Measurements from ENCODE around the gene NRXN2.

DNA sequence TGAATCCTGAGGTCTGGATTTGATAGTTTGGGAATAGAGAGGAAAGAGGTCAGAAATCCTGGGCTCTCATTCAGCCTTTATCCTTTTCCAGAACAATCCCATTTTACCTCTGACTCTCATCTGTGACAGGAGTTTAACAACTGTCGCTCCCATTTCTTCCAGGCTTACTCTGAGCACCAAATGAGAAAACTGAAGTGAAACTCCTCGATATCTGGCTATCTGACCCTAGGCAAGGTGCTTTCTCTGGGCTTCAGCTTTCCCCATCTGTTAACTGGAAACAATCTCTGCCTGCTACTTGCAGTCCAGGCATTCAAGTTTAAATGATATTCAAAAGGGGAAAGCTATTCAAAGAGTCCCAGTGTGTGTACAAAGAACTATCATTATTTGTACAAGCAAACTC is 50.1 kb downstream of the NRXN2 start:
- TF ChIP-seq RAD21 (IDR thresholded peaks at IDR 0.05; ENCODE audit: insufficient read depth, low read depth, low read length) (no peak), BACH1 (IDR thresholded peaks at IDR 0.05; ENCODE audit: borderline replicate concordance) (no peak), CEBPB (IDR thresholded peaks at IDR 0.05; ENCODE audit: borderline replicate concordance in 1 of 2, low read depth in 2 of 2, low read length in 2 of 2) (no peak), RCOR1 (conservative IDR thresholded peaks at IDR 0.05; ENCODE audit: low read depth, low read length) (no peak), YY1 (IDR thresholded peaks at IDR 0.05; ENCODE audit: low read depth, low read length) (no peak), GABPA (IDR thresholded peaks at IDR 0.05; ENCODE audit: low read depth) (no peak)
- TF ChIP-seq, protein P1, sequence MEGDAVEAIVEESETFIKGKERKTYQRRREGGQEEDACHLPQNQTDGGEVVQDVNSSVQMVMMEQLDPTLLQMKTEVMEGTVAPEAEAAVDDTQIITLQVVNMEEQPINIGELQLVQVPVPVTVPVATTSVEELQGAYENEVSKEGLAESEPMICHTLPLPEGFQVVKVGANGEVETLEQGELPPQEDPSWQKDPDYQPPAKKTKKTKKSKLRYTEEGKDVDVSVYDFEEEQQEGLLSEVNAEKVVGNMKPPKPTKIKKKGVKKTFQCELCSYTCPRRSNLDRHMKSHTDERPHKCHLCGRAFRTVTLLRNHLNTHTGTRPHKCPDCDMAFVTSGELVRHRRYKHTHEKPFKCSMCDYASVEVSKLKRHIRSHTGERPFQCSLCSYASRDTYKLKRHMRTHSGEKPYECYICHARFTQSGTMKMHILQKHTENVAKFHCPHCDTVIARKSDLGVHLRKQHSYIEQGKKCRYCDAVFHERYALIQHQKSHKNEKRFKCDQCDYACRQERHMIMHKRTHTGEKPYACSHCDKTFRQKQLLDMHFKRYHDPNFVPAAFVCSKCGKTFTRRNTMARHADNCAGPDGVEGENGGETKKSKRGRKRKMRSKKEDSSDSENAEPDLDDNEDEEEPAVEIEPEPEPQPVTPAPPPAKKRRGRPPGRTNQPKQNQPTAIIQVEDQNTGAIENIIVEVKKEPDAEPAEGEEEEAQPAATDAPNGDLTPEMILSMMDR (IDR thresholded peaks at IDR 0.05 in 2 of 3, conservative IDR thresholded peaks at IDR 0.05 in 1 of 3; ENCODE audit: control insufficient read depth in 2 of 3, extremely low read depth in 1 of 3, insufficient read depth in 1 of 3, low read depth in 3 of 3, low read length in 3 of 3): no peak
- TF ChIP-seq, protein P2, sequence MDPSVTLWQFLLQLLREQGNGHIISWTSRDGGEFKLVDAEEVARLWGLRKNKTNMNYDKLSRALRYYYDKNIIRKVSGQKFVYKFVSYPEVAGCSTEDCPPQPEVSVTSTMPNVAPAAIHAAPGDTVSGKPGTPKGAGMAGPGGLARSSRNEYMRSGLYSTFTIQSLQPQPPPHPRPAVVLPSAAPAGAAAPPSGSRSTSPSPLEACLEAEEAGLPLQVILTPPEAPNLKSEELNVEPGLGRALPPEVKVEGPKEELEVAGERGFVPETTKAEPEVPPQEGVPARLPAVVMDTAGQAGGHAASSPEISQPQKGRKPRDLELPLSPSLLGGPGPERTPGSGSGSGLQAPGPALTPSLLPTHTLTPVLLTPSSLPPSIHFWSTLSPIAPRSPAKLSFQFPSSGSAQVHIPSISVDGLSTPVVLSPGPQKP (IDR thresholded peaks at IDR 0.05; ENCODE audit: low read depth, low read length): no peak
- TF ChIP-seq, protein P3, sequence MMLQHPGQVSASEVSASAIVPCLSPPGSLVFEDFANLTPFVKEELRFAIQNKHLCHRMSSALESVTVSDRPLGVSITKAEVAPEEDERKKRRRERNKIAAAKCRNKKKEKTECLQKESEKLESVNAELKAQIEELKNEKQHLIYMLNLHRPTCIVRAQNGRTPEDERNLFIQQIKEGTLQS (IDR thresholded peaks at IDR 0.05; ENCODE audit: borderline replicate concordance, extremely low read depth, low read depth, low read length): no peak
